HG03439 (cell line): ENCODE results near the gene C9orf72.

ENCODE experiments used
- ATAC-seq: cut with Tn5 transposase; IDR thresholded peaks from one replicate; pipeline ENCODE4 v1.9.1; 2021; ENCODE audit warnings: mild to moderate bottlenecking, moderate library complexity; ENCODE audit not compliant: unreplicated experiment

The C9orf72 gene

GRCh38 chr9:27581826-27582225 lies 8.5 kb upstream of the C9orf72 start:
- ATAC-seq = no peak

DNA sequence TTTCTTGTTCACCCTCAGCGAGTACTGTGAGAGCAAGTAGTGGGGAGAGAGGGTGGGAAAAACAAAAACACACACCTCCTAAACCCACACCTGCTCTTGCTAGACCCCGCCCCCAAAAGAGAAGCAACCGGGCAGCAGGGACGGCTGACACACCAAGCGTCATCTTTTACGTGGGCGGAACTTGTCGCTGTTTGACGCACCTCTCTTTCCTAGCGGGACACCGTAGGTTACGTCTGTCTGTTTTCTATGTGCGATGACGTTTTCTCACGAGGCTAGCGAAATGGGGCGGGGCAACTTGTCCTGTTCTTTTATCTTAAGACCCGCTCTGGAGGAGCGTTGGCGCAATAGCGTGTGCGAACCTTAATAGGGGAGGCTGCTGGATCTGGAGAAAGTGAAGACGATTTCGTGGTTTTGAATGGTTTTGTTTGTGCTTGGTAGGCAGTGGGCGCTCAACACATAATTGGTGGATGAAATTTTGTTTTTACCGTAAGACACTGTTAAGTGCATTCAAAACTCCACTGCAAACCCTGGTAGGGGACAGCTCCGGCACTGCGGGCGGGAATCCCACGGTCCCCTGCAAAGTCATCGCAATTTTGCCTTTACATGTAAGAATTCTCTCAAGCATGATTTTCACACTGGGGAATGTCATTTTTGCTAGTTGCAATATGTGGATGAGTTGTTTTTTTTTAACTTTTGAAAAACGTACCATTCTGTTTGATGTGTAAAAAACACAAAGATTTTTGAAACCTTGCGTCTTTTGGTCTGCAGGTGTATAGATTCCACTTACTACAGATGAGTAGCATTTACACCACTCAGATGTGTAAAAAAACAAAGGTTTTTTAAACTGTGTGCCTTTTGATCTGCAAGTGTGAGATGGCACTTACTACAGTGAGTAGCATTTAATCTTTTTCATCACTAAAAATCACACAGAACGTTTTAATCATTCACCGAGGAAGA lies 631 bp upstream of the C9orf72 start:
- ATAC-seq = peak; percentile 89

- peak; percentile 35 for ATAC-seq
These were observed 739 bp downstream of the C9orf72 start for GRCh38 chr9:27572566-27572917.

GRCh38 chr9:27572061-27572460 lies 1.2 kb downstream of the C9orf72 start:
- ATAC-seq = no peak

DNA sequence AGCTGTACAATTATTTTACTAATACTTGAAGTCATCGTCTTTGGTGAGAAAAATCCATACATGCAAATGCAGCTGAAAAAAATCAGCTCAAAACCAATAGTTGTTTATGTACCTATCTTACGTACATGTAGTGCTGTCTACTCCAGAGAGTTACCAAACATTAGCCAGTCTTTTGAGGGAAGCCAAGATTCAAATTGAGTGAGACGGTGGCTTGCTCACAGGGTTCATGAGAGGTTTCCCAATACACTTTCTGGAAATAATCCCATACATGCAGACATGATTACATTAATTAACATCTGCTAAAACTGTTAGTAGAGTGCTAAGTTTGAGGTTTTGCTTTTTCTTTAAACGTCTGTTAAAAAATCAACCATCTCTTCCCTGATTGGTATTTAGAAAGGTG lies 2.3 kb downstream of the C9orf72 start:
- ATAC-seq = no peak

GRCh38 chr9:27569406-27569805 lies 3.9 kb downstream of the C9orf72 start:
- ATAC-seq = no peak

- no peak for ATAC-seq
These were observed 7.2 kb downstream of the C9orf72 start for GRCh38 chr9:27566118-27566517.

- no peak for ATAC-seq
These were observed 7.6 kb downstream of the C9orf72 start for GRCh38 chr9:27565696-27566095.

DNA sequence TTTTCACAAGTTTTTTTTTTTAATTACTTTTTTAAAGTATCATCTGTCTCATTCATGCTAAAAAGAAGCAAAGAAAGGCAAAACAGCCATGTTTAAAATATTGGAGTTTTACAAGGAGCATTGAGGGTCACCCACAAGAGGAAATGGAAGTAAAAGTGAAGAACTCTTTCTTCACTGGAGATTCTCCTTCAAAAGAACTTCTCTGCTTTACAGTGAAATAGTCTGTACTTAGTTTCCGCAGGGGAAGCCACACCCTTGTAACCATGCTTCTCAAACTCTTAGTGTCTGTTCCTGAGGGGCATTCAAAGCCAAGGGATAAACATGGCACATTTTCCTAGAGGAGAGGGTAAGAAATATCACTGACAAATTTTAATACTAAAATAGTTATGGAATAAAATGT lies 8.6 kb downstream of the C9orf72 start:
- no peak for ATAC-seq

DNA sequence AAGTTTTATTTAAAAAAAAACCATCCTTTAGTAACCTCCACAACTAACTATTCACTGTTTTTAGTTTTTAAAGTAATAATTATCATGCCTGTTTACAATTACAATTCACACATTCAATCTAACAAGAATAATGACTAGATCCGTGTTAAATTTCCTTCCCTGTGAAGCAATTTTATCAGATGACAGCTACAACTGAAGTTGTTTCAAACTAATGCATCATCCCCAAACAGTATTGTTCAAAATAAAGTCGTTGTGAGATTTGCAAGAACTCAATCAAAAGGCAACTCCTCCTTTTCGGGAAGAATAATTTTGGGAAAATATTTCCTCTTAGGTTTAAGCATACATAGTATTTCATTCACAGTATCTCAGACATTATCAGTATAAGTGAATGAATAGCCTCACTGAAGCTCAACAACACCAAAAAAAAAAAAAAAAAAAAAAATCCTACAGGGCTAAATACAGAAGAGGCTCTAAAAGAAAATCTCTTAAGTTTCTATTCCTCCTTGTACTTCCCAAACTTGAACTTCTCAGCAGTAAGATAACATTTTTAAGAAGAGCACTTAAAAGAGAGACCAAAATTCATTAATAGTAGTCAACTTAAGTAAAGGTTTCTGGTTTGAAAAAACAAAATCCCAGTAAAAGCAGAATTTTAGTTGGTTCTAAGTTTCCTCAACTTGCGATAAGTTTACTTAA lies 9.4 kb downstream of the C9orf72 start:
- ATAC-seq = no peak

DNA sequence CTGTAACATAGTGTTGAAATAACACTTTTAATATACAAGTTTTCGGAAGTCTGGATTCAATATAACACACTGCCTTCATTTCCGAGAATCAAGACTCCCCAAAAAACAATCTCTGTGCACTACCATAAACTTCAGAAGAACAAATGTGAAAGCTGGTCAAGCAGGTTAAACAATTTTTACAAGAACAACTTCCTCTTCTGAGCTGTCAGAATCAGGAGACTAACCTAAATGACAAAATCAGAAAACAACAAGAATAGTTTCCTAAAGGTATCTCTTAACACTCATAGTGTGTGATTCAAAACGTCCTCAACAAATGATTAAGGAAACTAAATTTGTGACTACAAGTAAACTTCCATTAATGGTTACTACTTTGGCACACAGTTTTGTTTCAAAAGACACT lies 11.6 kb downstream of the C9orf72 start:
- peak; percentile 58 for ATAC-seq

- no peak for ATAC-seq
These were observed 12.8 kb downstream of the C9orf72 start for GRCh38 chr9:27560457-27560856.

GRCh38 chr9:27558307-27558706 lies 15.0 kb downstream of the C9orf72 start:
- ATAC-seq = no peak

DNA sequence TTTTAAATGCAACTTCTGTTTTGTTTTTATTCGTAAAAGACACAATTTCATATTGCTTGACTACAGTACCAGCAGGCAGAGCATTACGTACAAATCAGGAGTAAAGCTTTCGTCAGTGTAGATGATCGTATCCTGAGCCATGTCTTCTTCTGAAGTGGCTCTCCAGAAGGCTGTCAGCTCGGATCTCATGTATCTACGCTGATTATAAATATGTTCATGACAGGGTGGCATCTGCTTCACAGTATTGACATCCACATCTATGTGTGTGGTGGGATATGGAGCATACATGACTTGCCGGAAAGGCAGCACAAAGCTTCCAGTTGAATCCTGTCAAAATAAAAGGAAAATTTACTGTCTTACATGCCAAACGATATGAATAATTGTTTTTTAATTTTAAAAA lies 16.8 kb downstream of the C9orf72 start:
- ATAC-seq = no peak

DNA sequence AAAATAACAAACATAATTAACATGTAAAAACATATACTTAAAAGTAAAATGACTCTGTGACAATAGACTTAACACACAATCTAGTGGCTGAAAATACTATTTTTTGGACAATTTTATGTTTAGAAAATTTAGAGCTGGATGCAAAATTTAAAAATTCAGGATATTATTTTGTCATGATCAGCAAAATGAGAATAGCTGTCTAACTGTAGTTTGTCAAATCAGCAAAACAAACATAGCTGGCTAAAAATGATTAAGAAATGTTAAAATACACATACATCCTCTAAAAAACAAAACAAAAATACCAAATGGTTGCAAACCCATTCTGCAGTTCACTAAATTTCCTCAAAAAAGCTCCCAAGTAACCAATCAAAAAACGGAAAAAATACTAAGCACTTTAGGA lies 18.6 kb downstream of the C9orf72 start:
- ATAC-seq = no peak

- ATAC-seq = no peak
These were observed 24.0 kb downstream of the C9orf72 start for GRCh38 chr9:27549196-27549755.

DNA sequence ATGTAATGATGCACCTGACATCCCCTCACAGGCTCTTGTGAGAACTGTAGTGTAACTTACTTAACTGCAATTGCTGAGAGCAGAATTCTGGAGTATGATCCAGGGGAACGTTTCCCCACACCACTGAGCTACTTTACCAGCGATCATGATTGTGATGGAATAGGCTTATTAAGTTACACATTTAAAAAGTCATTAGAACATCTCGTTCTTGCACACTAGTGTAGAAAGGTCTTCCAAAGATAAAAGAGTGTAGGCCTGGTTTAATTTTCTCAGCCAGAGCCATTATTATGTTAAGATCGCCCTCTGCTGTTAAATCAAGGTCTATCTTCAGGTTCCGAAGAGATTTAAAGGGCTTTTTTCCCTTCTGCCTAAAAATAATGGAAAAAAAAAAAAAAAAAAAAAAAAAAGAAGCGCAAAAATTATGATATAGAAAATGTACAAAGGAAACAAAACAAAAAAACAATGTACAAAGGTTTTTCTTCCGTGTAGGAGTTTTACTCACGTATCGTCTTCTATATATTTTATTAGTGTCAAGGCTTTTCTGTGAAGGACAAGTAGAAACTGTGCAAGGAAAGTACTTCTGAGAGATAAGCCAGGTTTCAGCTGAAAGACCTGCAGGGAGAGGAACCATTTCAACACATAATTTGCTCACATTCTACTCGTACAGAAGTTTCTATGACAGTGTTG lies 25.1 kb downstream of the C9orf72 start:
- ATAC-seq = no peak

DNA sequence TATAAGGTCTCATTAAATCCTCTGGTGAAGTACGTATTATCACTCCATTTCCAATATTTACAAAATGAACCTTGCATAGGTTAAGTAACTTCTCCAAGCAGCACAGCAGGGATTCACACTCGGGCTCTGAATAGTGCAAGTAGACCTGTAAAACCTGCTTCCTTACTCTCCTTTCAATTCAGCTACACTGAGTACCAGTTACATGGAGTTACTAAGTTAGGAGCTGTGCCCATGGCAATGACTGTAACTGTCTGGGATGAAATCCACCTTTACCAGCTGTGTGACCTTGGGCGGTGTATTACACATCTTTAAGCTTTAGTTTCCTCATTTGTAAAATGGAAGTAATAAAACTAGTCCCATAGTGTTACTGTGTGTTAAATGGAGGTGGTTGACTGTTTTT lies 27.8 kb downstream of the C9orf72 start:
- ATAC-seq = no peak

DNA sequence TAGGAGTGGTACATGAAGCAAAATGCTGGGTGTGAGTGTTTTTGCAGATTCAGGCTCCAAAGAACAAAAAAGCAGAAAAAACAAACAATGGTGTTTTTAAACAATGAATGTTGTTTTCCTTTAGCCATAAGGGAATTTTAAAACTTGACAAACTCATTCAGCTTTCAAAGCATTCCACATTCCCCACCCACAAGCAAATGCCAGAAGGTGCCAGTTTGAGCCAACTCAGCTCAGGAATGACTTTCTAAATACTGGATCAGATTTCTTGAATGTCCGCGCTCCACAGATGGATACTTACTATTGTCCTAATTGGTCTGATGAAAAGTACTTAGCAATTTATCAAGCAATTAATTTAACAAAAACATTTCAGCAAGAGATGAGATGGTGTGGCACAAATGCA lies 30.8 kb downstream of the C9orf72 start:
- ATAC-seq = no peak

DNA sequence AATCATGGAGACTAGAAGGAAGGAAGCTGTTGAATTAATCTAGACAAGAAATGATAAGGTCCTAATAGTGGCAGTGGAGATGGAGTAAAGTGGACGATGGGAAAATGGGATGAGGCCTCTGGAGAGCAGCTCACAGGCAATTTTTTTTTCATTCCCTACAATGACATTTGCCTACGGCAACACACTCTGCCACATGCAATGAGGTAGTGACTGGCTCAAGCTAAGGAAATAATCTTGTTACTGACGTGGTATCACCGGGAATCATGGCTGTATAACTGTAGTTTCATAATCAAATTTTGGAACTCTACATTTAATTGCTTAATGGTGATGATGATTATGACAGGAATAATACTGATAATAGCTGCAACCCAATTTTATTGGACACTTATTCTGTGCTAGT lies 31.5 kb downstream of the C9orf72 start:
- no peak for ATAC-seq

- no peak for ATAC-seq
These were observed 32.8 kb downstream of the C9orf72 start for GRCh38 chr9:27540502-27540901.
